ENCODE data around the gene DPYD. TPM values are rescaled to one million over a fixed set of nuclear protein-coding genes. Genes with fewer than 3 reads are reported as not detected.

The DPYD gene
- total RNA-seq, 1 experiment from 2014 or later = 7.0 TPM

- no peak for TF ChIP-seq CTCF (IDR thresholded peaks at IDR 0.05; ENCODE audit: insufficient read depth in 1 of 2, low read depth in 1 of 2, low read length in 1 of 2, severe bottlenecking in 1 of 2, unreplicated experiment in 1 of 2)
- Mint-ChIP-seq H3K4me3 (ENCODE audit: unreplicated experiment) (no peak overlapping the region), H3K27ac (ENCODE audit: unreplicated experiment) (no peak overlapping the region), H3K27me3 (ENCODE audit: insufficient read depth, unreplicated experiment) (no peaks in the 10 kb centered on the region), H3K9me3 (ENCODE audit: unreplicated experiment) (no peaks in the 10 kb centered on the region), H3K36me3 (ENCODE audit: insufficient read depth, unreplicated experiment) (no peaks in the 10 kb centered on the region), H3K4me1 (ENCODE audit: low read depth, unreplicated experiment) (peaks cover 16% of the 10 kb centered on the region)
- no peaks in the 10 kb centered on the region for H3K9me3 ChIP-seq
- intact Hi-C loops (cut with micrococcal nuclease; ENCODE audit: unreplicated experiment) = no loop called here
- DNase-seq = no peak
- H3K36me3 ChIP-seq (ENCODE audit: control insufficient read depth, insufficient read depth, low read length) = no peaks in the 10 kb centered on the region
- ChIA-PET POLR2A (no interaction called here), CTCF (no interaction called here)
- peaks cover 2% of the 10 kb centered on the region; the same call in 1 of the 2 replicates for H3K4me1 ChIP-seq
- BruUV-seq (replicated peaks) = no TSS peak
- no peak overlapping the region for H3K4me3 ChIP-seq (ENCODE audit: low read depth, low read length)
- H3K27me3 ChIP-seq (replicated peaks; ENCODE audit: control insufficient read depth, insufficient read depth, low read length) = no peaks in the 10 kb centered on the region
Observed at GRCh38 chr1:97088391-97088790, 832.4 kb downstream of the DPYD start.

- Mint-ChIP-seq H3K36me3 (ENCODE audit: insufficient read depth, unreplicated experiment) (no peaks in the 10 kb centered on the region), H3K4me1 (ENCODE audit: low read depth, unreplicated experiment) (no peaks in the 10 kb centered on the region)
- intact Hi-C loops (cut with micrococcal nuclease; ENCODE audit: unreplicated experiment) = no loop called here
Observed at GRCh38 chr1:97084546-97084945, 836.3 kb downstream of the DPYD start.

GRCh38 chr1:97082160-97082848, 838.5 kb downstream of the DPYD start:
- BruUV-seq (replicated peaks) = no TSS peak
- H3K36me3 ChIP-seq (ENCODE audit: control insufficient read depth, insufficient read depth, low read length) = no peaks in the 10 kb centered on the region
- no peak overlapping the region for H3K4me3 ChIP-seq (ENCODE audit: low read depth, low read length)
- H3K27me3 Mint-ChIP-seq (ENCODE audit: insufficient read depth, unreplicated experiment) = no peaks in the 10 kb centered on the region
- DNase-seq = no peak
- no peak overlapping the region for H3K4me3 Mint-ChIP-seq (ENCODE audit: unreplicated experiment)
- ChIA-PET CTCF (no interaction called here), POLR2A (no interaction called here)
- H3K4me1 ChIP-seq = no peaks in the 10 kb centered on the region
- H3K27ac Mint-ChIP-seq (ENCODE audit: unreplicated experiment) = no peak overlapping the region
- intact Hi-C loops (cut with micrococcal nuclease; ENCODE audit: unreplicated experiment) = no loop called here
- no peaks in the 10 kb centered on the region for H3K9me3 ChIP-seq
- H3K4me1 Mint-ChIP-seq (ENCODE audit: low read depth, unreplicated experiment) = no peaks in the 10 kb centered on the region
- no peaks in the 10 kb centered on the region for H3K27me3 ChIP-seq (replicated peaks; ENCODE audit: control insufficient read depth, insufficient read depth, low read length)
- no peaks in the 10 kb centered on the region for H3K9me3 Mint-ChIP-seq (ENCODE audit: unreplicated experiment)
- TF ChIP-seq CTCF (IDR thresholded peaks at IDR 0.05; ENCODE audit: insufficient read depth in 1 of 2, low read depth in 1 of 2, low read length in 1 of 2, severe bottlenecking in 1 of 2, unreplicated experiment in 1 of 2) = no peak
- H3K36me3 Mint-ChIP-seq (ENCODE audit: insufficient read depth, unreplicated experiment) = no peaks in the 10 kb centered on the region

More at GRCh38 chr1:97084546-97084945, 836.3 kb downstream of the DPYD start:
- H3K9me3 Mint-ChIP-seq (ENCODE audit: unreplicated experiment) = no peaks in the 10 kb centered on the region
- TF ChIP-seq CTCF (IDR thresholded peaks at IDR 0.05; ENCODE audit: insufficient read depth in 1 of 2, low read depth in 1 of 2, low read length in 1 of 2, severe bottlenecking in 1 of 2, unreplicated experiment in 1 of 2) = no peak
- no TSS peak for BruUV-seq (replicated peaks)
- H3K4me3 Mint-ChIP-seq (ENCODE audit: unreplicated experiment) = no peak overlapping the region
- CTCF ChIA-PET = no interaction called here
- H3K27me3 Mint-ChIP-seq (ENCODE audit: insufficient read depth, unreplicated experiment) = no peaks in the 10 kb centered on the region
- DNase-seq = no peak
- no peaks in the 10 kb centered on the region for H3K4me1 ChIP-seq
- no peaks in the 10 kb centered on the region for H3K27me3 ChIP-seq (replicated peaks; ENCODE audit: control insufficient read depth, insufficient read depth, low read length)
- H3K4me3 ChIP-seq (ENCODE audit: low read depth, low read length) = no peak overlapping the region
- no peaks in the 10 kb centered on the region for H3K36me3 ChIP-seq (ENCODE audit: control insufficient read depth, insufficient read depth, low read length)
- H3K9me3 ChIP-seq = no peaks in the 10 kb centered on the region
- POLR2A ChIA-PET = no interaction called here
- no peak overlapping the region for H3K27ac Mint-ChIP-seq (ENCODE audit: unreplicated experiment)
